SU-DHL-6 (cell line): ENCODE results near the gene CLNK.

ENCODE experiments used
- EZH2phosphoT487 ChIP-seq: fragments of 200-600 bp; sonication (generic), shearing (Covaris generic); conservative IDR thresholded peaks from 2 replicates; pipeline ENCODE4 v1.6.1; 2018; ENCODE audit warnings: mild to moderate bottlenecking, antibody characterized with exemption, low read length, moderate library complexity, mixed read lengths
- TF ChIP-seq, protein P1 (sequence below): fragments of 200-600 bp; sonication (generic); IDR thresholded peaks from one replicate; pipeline ENCODE4 v1.5.1; 2017; ENCODE audit warnings: antibody characterized with exemption, mild to moderate bottlenecking, low read length, moderate library complexity; ENCODE audit not compliant: insufficient read depth, poor library complexity, severe bottlenecking

DNA sequence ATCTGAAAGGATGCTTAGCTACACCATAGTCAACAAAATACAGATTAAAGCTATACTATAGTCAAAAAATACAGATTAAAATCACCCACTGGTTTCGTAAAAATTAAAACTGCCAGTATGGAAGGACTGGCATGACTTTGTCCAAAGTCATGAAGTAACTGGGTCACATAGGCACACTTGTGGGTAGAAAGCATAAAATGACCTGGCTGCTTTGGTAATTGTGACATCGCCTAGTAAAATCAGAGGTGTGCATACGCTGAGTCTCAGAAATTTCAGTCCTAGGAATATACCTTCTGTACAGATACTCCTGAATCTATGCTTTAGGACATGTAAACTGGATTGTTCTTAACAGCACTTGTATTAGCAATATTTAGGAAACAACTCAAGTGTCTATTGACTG lies 28.1 kb downstream of the CLNK start:
- TF ChIP-seq, protein P1, sequence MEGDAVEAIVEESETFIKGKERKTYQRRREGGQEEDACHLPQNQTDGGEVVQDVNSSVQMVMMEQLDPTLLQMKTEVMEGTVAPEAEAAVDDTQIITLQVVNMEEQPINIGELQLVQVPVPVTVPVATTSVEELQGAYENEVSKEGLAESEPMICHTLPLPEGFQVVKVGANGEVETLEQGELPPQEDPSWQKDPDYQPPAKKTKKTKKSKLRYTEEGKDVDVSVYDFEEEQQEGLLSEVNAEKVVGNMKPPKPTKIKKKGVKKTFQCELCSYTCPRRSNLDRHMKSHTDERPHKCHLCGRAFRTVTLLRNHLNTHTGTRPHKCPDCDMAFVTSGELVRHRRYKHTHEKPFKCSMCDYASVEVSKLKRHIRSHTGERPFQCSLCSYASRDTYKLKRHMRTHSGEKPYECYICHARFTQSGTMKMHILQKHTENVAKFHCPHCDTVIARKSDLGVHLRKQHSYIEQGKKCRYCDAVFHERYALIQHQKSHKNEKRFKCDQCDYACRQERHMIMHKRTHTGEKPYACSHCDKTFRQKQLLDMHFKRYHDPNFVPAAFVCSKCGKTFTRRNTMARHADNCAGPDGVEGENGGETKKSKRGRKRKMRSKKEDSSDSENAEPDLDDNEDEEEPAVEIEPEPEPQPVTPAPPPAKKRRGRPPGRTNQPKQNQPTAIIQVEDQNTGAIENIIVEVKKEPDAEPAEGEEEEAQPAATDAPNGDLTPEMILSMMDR = no peak
- TF ChIP-seq EZH2phosphoT487 = no peak
